Measurements from ENCODE around the gene L3MBTL1.
"Not testable (repeated sequence)": the region's sequence is repeated elsewhere in the genome, so short reads cannot be mapped to it uniquely, and the experiment has no call there.

L3MBTL1 gene

DNA sequence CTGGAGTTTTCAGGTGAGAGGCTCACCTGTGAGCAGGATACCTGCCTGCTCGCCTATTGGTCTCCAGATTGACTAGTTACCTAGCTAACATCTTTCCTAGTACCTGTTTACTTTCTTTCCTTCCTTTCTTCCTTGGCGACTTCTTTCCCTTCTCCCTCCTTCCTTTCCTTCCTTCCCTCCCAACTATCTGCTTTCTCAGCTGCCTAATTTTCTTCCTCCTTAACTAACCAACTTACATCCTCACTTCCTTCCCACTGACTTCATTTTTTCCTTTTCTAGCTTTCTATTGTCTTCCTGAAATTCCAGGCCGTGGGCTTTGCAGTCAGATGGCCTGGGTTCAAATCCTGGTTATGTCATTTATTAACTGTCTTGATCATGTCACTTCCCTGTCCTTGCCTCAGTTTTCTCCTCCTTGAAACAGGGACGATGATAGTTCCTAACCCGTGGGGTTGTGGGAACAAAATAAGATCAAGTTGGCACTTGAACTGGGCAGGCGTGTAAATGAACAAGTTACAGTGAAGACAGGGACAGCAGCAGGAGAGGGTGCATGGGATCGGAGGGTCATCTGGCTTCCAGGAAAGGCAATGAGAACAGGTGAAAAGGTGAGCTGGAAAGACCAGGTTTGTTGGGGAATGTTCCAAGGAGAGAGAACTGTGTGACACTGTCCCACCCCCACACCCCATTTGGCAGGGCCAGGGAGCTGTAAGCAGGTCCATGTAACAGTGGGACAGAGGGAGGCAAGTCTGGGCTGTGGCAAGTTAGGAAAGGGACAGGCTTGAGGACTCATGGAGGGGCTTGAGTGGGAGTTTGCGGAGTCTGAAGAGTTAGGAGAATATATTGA, 51.9 kb downstream of the L3MBTL1 start:
- no peak for DNase-seq (ENCODE audit: low spot score)

DNA sequence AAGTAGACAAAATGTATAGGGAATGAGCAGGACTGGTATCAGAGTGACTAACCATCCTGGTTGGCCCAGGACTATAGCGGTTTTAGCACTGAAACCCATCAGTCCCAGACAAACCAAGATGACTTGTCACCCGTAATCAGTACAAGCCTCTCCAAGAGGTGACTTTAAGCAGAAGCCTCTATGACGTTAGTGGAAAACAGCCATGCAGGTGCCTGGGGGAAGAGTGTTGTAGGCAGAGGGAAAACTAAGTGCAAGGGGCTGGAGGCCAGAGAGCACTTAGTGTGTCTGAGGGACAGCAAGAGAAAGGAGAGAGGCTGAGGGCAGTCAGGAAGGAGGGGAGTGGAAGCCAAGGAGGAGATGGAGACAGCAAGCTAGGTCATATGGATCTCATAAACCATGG, 53.5 kb downstream of the L3MBTL1 start:
- no peak for DNase-seq (ENCODE audit: low spot score)

DNA sequence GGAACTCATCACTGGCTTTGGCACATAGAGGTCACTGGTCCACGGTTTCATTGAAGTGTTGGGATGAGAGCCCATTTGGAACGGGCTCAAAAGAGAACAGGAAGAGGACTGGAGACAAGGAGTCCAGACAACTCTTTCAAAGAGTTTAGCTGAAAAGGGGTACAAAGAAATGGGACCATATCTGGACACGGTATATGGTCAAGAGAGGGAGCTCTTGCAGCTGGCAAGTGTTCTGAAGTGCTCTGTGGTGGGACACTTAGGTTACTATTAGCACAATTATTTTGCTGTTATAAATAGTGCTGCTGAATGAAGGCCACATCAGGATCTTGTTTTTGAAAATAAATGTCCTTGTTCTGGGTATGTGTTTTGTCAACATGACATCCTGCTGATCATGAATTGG, 55.9 kb downstream of the L3MBTL1 start:
- DNase-seq (ENCODE audit: low spot score) = no peak

DNA sequence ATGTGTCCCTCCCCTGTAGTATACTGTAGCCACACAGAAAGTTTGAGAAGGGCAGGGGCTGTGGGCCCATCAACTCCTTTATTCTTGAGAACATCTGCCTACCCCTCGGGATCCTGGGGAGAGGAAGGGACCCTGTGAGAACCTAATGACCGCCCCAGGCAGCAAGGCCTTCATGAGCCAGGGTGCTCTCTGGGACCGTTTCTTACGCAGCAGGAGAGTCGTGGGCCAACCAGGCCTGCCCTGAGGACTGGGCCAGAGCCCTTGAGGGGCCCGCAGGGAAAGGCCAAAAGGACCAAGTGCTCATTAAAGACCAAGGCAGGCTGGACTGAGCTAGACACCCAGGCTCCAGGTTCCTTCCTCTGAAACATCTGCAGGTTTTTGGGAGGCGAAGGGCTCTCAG, 56.5 kb downstream of the L3MBTL1 start:
- DNase-seq (ENCODE audit: low spot score) = no peak

DNA sequence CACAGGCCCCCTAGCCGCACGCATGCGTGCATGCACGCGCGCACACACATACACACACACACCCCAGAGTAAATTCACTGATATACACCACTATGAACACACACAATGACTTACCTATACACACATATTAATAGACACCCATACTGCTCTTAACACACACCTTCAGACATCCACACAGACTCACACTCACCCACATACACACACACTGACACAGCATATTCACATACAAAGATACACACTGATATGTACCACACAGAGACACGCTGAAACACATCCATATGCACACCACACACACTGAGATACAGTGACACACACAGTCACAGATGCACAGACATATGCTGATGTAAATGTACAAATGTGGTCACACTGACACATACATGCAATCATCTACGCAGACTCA, 57.0 kb downstream of the L3MBTL1 start:
- DNase-seq (ENCODE audit: low spot score) = peak; percentile 19

DNA sequence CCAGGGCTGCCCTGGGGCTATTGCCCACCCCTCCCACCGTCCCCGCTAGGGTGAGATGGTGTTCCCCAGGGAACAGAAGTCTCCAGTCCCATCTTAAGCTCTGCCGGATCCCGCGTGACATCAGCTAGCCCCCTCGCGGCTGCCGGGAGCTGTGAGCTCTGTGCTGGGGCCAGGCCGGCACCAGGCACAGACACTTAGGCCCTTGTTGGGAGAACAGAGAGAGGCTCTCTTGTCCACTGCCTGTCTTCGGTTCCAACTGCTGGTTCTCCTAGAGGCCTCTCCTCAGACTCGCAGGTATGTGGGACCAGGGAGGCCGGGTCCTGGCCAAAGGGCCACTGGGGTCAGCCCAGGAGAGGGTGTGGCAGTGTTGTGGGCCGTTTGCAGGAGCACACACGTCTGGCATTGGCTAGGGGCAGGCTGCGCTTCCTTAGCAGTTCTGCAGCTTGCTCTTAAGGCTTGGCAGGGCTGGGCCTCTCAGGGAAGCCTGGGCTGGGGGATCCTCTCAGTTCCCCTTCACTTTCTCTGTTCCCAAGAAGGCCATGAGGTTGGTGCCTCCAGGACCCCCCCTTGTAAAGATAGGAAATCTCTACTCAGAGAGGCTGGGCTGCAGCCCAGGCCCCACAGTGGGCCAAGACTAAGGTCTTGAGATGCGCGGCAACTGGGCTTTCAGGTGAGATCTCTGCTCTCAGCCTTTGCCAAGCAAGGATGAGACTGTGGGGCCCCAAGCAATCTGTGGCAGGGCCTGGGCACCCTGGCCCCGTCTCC, 57.7 kb downstream of the L3MBTL1 start:
- DNase-seq (ENCODE audit: low spot score) = peak; percentile 86

DNA sequence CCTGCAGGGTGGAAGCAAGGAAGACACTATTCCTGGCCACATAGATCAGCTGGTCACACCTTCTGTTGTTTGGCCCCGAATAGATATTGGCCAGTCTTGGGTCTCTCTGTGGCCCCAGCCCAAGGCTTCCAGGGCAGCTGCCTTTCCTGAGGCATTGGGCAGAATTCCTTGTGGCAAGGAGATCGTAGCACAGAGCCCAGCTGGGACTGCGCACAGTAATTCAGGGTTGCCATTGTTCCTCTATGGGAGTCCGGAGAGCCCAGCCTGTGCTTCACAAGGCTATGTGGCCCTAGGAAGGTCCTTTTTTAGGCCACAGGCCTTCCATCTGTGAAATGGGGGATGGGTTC, 58.2 kb downstream of the L3MBTL1 start:
- peak; percentile 20 for DNase-seq (ENCODE audit: low spot score)

DNA sequence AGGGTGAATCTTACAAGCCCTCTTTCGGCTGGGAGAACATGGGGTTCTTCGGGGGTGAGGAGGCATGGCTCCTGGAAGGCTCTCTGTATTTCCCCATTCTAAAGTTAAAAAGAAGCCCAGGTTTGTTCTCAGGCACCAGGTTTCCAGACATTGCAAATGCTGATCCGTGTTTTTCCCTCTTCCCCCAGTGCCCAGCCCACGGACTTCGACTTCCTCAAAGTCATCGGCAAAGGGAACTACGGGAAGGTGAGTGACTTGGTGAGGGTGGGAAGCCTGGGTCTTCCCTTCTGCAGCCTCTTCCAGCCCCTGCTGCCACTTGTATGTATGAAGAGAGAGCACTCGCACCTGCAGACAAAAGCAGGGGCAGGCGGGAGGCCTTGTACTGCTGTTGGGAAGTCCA, 60.0 kb downstream of the L3MBTL1 start:
- no peak for DNase-seq (ENCODE audit: low spot score)

DNA sequence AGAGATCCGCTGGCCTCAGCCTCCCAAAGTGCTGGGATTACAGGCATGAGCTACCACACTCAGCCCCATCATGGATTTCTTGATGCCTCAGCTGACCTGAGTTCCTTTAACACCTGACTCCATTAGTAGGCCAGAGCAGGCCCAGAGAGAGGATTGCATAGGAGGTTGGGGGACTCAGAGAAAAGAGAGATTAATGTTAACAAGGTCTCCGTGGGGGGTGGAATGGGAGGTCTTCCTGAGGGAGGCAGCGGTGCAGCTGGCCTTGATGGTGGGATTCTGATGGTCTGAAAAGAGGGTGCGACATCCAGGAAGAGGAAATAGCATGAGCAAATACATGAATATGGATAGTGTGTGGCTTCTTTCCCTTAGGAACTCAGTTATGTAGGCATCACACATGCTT, 61.2 kb downstream of the L3MBTL1 start:
- DNase-seq (ENCODE audit: low spot score) = no peak

DNA sequence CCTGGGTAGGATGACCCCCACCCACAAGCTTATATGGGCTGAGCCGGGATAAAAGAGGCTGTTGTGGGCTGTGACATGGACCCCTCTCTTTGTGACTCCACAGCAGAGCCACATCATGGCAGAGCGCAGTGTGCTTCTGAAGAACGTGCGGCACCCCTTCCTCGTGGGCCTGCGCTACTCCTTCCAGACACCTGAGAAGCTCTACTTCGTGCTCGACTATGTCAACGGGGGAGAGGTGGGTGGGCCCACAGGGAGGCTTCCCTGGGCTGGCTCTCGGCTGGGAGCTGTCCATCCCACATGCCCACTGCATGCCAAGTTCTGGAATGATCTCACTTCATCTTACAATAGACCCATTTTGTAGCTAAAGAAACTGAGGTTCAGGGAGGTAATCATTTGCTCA, 61.8 kb downstream of the L3MBTL1 start:
- no peak for DNase-seq (ENCODE audit: low spot score)

DNA sequence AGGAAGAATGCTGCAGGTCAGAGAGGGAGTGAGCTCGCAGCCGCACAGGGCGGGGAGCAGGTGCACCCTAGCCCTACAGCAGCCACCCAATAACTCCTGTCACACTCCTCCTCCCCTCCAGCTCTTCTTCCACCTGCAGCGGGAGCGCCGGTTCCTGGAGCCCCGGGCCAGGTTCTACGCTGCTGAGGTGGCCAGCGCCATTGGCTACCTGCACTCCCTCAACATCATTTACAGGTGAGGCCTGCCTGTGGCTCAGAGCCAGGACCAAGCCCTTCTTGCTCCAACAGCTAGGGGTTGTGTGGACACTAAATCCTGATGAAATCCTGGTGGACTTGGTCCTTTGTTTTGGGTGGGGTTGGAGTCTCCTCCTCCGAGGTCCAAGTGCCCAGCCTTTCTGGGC, 63.0 kb downstream of the L3MBTL1 start:
- no peak for DNase-seq (ENCODE audit: low spot score)

DNA sequence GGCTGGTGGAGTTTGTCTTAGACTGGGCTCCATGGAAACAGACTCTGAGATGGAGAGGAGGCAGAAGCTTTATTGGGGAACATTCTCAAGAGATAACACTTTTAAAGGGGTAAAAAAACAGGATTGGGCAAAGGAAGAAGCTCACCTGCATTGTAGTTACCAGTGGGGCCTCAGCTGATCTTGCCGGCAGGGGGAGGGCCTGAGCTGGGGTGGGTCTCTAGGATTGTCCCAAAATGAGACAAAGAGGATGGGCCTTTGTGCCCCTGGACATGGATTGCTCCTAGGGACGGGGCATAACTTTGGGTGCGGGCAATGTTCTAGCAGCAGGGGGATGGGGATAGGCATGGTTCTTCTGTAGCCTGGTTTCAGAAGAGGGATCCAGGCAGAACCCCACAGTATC, 63.8 kb downstream of the L3MBTL1 start:
- no peak for DNase-seq (ENCODE audit: low spot score)

DNA sequence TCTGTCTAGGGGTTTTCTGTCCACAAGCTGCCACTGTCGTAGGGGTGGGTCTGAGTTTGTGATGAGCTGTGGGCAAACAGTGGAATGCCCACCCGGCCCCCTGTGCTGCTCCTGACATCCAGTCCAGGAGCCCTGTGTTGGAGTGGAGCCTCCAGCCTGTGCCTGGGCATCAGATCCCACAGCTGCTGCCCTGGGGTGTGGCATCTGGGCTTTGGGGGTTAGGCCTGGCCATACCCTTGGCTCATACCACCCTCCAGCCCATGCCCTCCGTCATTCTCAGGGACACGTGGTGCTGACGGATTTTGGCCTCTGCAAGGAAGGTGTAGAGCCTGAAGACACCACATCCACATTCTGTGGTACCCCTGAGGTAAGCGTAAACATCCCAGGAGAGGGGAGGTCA, 64.3 kb downstream of the L3MBTL1 start:
- no peak for DNase-seq (ENCODE audit: low spot score)

DNA sequence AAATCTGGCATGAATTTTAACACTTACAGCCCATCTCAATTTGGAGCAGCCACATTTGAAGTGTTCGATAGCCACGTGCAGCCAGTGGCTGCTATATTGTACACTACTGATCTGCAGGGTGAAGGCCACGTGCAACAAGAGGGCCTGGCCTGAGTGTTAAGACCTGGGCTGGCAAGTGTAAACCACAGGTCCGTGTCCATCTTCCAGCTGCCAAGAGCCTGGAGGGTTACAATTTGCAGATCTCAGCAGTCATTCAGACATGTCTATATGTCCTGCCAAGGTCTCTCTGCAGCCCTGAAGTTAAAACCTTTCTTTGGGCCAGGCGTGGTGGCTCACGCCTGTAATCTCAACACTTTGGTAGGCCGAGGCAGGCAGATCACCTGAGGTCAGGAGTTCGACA, 65.4 kb downstream of the L3MBTL1 start:
- no peak for DNase-seq (ENCODE audit: low spot score)

DNA sequence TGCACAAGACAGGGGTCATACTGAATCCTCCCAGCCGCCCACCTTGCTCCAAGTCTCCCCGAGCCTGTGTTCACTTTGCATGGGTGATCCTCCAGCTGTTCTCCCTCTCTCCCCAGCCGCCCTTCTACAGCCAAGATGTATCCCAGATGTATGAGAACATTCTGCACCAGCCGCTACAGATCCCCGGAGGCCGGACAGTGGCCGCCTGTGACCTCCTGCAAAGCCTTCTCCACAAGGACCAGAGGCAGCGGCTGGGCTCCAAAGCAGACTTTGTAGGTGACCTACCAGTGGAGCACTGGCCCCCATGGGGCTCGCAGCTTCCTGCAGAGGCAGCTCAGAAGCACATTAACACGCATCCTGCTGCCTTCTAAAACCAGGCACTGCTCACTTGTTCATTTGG, 68.6 kb downstream of the L3MBTL1 start:
- DNase-seq (ENCODE audit: low spot score) = no peak

DNA sequence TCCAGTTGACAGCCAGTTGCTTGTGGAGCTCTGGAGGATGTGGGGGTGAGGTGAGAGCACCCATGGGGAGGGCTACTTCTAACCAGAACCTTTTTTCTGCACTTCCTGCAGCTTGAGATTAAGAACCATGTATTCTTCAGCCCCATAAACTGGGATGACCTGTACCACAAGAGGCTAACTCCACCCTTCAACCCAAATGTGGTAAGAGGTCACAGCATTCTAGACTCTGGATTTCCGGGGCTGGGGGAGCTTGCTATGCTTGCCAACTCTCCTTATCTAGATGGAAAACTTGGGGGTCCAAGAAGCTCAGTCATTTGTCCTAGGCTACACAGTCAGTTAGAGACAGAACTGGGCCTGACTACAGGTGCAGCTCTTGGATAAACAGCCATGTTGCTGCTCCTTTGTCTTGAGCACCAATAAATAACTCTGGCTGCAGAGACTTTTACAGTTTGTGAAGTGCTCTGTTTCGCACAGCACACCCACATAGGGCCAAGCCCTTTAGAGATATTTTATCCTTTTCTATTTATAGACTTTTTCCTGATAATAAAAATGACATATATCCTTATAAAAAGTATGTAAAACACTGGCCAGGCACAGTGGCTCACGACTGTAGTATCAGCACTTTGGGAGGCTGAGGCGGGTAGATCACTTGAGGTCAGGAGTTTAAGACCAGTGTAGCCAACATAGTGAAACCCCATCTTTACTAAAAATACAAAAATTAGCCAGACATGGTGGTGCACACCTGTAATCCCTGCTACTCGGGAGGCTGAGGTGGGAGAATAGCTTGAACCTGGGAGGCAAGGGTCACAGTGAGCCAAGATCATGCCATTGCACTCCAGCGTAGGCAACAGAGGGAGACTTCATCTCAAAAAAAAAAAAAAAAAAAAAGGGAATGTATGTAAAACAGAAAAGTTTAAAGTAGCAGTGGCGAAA, 72.6 kb downstream of the L3MBTL1 start:
- DNase-seq (ENCODE audit: low spot score) = no peak

DNA sequence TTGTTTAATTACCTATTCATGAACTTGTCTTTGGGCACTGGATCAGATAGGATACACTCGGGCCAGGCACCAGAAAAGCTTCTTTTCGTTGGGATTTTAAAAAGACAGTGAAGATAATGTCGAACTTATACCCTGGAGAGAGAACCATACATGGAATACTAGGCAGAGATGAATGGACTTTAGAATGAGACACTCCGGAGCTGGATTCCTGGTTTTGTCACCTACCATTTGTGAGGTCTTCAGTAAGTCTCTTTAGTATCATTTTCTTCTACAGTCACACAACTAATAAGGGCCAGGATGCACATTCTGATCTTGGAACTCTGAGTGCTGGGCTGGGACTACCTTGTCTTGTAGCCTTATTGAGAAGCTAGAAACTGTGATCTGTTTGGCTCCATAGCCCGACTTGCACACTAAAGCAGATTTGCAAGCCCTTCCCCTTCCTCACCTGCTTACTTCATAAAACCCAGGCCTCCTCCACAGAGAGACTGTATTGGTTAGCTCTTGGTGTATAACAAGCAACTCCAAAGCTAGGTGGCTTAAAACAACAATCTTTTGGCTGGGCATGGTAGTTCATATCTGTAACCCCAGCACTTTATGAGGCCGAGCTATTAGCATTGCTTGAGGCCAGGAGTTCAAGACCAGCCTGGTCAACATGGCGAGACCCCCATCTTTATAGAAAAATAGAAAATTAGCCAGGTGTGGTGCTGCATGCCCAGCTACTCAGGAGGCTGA, 75.8 kb downstream of the L3MBTL1 start:
- no peak for DNase-seq (ENCODE audit: low spot score)

DNA sequence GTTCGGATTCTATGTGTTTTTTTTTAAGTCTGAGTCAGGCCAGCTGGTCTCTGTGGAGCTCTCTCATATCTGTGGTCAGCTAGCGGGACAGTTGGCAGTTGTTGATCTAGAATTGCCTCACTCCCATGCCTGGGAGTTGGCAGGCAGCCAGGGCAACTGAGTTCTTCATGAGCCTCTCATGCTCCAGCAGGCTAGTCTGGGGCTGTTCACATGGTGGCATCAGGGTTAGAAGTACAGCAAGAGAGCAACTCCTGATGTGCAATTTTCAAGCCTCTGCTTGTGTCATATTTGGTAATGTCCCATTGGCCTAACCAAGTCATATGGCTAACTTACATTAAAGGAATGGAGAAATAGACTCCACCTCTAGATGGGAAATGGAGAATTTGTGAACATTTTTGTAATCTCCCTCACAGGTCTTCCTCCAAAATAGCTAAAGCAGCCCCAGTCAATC, 76.5 kb downstream of the L3MBTL1 start:
- DNase-seq (ENCODE audit: low spot score) = peak; percentile 88

DNA sequence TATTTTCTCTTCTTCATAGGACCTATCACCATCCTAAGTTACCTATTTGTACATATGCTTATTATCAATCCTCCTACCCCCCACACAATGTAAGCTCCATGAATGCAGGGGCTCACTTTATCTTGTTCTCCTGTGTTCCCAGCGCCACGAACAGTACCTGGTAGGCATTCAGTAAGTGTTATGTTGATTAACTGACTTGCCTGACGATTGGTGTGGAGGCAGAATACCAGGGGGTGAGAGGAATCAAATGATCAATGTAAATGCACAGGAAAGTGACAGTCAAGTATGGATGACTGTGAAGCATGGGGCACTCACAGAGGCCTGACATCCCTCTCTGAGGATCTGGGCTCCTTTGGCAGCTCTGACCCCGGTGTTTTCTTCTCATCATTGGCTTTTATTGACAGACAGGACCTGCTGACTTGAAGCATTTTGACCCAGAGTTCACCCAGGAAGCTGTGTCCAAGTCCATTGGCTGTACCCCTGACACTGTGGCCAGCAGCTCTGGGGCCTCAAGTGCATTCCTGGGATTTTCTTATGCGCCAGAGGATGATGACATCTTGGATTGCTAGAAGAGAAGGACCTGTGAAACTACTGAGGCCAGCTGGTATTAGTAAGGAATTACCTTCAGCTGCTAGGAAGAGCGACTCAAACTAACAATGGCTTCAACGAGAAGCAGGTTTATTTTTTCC, 77.1 kb downstream of the L3MBTL1 start:
- no peak for DNase-seq (ENCODE audit: low spot score)

DNA sequence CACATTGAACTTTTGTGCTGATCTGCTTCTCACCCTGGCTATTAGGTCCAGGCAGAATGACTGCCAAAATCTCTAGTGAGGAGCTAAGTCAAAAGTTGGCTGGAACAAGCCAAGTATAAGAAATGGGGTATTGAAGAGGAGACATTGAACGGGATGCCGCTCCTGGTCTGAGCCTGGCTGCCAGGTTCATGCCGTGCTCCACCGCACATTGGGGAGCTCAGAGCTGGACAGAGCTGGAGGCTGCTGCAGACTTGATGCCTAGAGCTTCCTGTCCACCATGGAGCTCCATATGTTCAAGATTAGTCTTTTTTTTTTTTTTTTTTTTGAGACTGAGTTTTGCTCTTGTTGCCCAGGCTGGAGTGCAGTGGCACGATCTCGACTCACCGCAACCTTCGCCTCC, 79.1 kb downstream of the L3MBTL1 start:
- no peak for DNase-seq (ENCODE audit: low spot score)

DNA sequence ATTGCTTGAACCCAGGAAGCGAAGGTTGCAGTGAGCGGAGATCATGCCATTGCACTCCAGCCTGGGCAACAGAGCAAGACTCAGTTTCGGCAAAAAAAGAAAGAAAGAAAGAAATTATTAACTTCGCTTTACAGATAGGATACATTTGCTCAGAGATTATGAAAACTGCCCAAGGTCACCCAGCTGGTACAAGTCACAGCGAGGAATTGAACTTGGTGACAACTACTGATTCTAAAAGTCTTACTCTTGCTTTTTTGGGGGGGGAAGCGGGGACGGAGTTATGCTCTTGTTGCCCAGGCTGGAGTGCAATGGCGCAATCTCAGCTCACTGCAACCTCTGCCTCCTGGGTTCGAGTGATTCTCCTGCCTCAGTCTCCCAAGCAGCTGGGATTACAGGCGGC, 81.0 kb downstream of the L3MBTL1 start:
- not testable (repeated sequence) for DNase-seq (ENCODE audit: low spot score)

Data from Ammon's horn (tissue), 1 donor.